GM21423 (cell line): ENCODE data around the gene PRB4.
"Not testable (repeated sequence)": the region's sequence is repeated elsewhere in the genome, so short reads cannot be mapped to it uniquely, and the experiment has no call there.

Experiments
- ATAC-seq: cut with Tn5 transposase; IDR thresholded peaks from one replicate; pipeline ENCODE4 v1.9.1; 2021; ENCODE audit warnings: mild to moderate bottlenecking, moderate library complexity; ENCODE audit not compliant: unreplicated experiment

PRB4 gene

DNA sequence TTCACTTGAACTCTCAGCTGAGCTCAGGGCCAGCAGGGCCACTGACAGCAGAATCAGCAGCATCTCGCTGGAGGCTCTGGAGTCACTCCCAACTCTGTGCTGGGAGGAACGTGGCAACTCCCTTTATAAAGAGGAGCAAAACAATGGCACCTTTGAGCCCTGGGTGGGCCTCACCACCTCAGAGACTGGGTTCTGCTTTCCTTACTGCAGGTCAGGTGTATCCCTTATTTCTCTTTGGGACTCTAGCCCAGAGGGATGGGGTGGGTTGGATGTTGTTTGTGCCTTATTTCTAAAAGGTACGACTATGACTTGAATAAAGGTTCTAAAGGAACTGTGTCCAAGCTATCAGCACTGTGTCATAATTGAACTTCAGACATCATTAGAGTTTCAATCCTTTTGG, at the start of gene PRB4:
Gene PRB4 (minus strand): TSS at position 101 of the 400 bp plus-strand sequence. CDS start 38 bp downstream, at position 63.
- ATAC-seq: no peak

GRCh38 chr12:11351736-11352135, 41.5 kb upstream of the PRB4 start:
- ATAC-seq: not testable (repeated sequence)

- no peak for ATAC-seq
Observed at GRCh38 chr12:11348439-11348838, 38.2 kb upstream of the PRB4 start.

DNA sequence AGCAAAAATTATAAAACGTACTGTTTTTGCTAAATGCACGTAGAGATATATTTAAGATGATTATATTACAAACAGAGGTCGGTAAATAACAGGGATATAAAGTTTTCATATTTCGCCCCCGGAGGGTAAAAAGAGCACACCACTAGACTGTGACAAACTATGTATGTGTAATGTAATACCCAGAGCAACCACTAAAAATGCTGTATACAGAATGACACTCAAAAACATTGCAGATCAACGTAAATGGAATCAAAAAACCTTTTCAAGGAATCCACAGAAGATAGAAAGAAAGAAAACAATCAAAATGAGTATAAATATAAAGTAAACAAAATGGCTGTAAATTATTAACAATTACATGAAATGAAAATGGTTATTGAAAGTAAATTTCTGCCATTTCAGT, 37.6 kb upstream of the PRB4 start:
- no peak for ATAC-seq

DNA sequence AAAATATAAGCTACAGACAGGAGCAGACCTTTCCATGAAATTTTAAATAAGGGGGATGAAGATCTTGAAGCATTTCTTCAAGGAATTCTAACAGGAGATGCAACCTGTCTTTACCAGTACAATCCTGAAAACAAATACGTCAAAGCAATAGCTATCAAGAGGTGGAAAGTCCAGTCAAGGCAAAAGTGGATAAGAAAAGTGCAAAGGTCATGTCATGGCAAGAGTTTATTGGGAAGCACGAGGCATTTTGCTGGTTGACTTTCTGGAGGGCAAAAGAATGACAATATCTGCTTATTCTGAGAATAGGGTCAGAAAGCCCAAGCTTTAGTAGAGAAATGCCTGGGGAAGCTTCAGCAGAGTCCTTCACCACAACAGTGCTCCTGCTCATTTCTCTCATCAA, 34.3 kb upstream of the PRB4 start:
- no peak for ATAC-seq

DNA sequence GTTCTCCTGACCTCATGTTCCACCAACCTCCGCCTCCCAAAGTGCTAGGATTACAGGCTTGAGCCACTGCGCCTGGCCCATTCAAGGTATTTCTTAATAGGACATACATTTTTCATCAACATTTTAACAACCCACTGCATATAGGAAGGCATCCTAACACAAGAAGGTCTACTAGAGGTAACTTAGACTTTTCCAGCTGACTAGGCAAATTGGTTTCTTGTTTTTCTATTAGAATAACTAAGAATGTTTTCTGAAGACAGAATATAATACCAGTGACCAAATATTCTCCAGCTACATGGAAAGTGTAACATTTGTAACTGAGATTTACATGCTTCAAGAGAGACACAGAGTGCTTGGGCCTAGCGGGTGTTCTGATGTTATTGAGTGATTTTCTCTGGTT, 14.2 kb upstream of the PRB4 start:
- no peak for ATAC-seq

DNA sequence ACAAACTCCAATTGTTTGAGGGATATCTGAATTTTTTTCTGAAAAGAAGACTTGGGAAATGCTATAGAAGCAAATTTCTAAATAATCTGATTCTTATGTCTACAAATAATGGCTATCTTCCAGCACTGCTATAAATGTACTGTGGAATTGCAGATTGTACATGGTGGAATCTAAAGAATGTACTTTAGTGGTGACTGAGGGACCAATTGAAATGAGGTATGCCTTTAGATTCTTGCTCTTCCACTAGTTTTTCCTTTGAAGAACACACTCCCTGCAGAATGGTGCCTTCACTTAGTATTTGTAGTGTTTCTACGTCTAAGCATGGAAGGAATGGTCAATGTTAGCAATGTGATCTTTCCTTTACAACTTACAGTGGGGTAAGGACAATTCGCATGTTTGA, 11.7 kb upstream of the PRB4 start:
- ATAC-seq: no peak

DNA sequence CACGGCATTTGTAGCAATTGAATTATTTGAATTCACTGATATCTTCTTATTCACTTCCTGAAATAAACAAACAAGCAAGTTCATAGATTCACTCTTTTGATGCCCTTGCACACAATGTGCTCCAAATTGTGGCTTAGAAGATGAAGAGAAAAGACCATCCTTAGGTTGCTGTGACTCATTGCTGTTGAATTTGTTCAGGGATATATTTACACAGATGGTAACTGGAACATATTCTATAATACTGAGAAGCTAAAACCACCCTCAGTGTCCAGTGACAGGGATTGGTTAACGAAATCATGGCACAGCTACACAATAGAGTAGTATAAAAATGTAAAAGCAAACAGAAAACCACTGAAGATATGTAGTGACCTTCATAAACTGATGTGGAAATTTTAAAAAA, 3.1 kb downstream of the PRB4 start:
- ATAC-seq: no peak

GRCh38 chr12:11273449-11273848, 36.8 kb downstream of the PRB4 start:
- no peak for ATAC-seq

DNA sequence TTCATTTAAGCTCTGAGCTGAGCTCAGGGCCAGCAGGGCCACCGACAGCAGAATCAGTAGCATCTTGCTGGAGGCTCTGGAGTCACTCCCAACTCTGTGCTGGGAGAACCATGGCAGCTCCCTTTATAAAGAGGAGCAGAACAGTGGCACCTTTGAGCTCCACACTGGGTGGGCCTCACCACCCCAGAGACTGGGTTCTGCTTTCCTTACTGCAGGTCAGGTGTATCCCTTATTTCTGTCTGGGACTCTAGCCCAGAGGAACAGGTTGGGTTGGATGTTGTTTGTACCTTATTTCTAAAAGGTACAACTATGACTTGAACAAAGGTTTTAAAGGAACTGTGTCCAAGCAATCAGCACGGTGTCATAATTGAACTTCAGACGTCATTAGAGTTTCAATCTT, 40.6 kb downstream of the PRB4 start, which contains the start of gene PRB3:
Gene PRB3 (minus strand): TSS at position 101 of the 400 bp plus-strand sequence. CDS start 38 bp downstream, at position 63.
- ATAC-seq: no peak

- no peak for ATAC-seq
Observed at GRCh38 chr12:11264501-11264900, 45.7 kb downstream of the PRB4 start.
